B cell (primary cell): Measurements from ENCODE around the gene CST7. TPM values are rescaled to one million over a fixed set of nuclear protein-coding genes. Genes with fewer than 3 reads are reported as not detected.
A peak's percentile ranks its signal among the peaks of the same experiment; 100 is the strongest.

Experiments
- ATAC-seq: fragments of 200-7000 bp; cut with Tn5 transposase; one replicate; pipeline ENCODE4 v1.10.0; 2021; ENCODE audit warnings: low read depth, mild to moderate bottlenecking, moderate number of reproducible peaks, moderate library complexity
- CTCF ChIA-PET: fragments of 350-600 bp; sonication (Branson Sonifier 250); formaldehyde crosslinking; loops from one replicate; lab custom pipeline; 2021; ENCODE audit warnings: antibody characterized with exemption, inconsistent platforms; lab: Charles Lee
- POLR2A ChIA-PET: fragments of 350-600 bp; sonication (Branson Sonifier 250); formaldehyde crosslinking; loops from one replicate; lab custom pipeline; 2021; ENCODE audit warnings: antibody characterized with exemption; lab: Charles Lee
- DNase-seq: peaks from one replicate; pipeline ENCODE4 v3.0.0; 2013
- H2AFZ ChIP-seq: 2 replicates; pipeline ENCODE4 v1.6.1; 2012; ENCODE audit warnings: mild to moderate bottlenecking, low read depth, low read length; ENCODE audit not compliant: insufficient read depth, poor library complexity, severe bottlenecking
- H3K27ac ChIP-seq, 2 donors: 1 replicate in 1 of 2; 2 replicates in 1 of 2; pipeline ENCODE4 v1.5.1; 2012 to 2013; ENCODE audit warnings: low read length in 2 of 2, mild to moderate bottlenecking in 2 of 2, moderate library complexity in 1 of 2
- H3K27me3 ChIP-seq, 4 experiments: fragments of 200-600 bp in 1 of 4; sonication (generic) in 1 of 4; replicated peaks in 1 of 4; 1 replicate in 2 of 4; 2 replicates in 2 of 4; pipeline versions ENCODE4 v1.6.1 to v1.7.0; 2013 to 2016; ENCODE audit warnings: low read length in 3 of 4, mild to moderate bottlenecking in 2 of 4, mixed read lengths in 1 of 4, moderate library complexity in 1 of 4; ENCODE audit not compliant: insufficient read depth in 4 of 4, control insufficient read depth in 3 of 4; ENCODE audit errors: control extremely low read depth in 1 of 4
- H3K36me3 ChIP-seq, 2 experiments: replicated peaks in 1 of 2; 1 replicate in 1 of 2; 2 replicates in 1 of 2; pipeline versions ENCODE4 v1.6.1 to v1.7.1; 2013; ENCODE audit warnings: low read length in 1 of 2; ENCODE audit not compliant: insufficient read depth in 2 of 2, control insufficient read depth in 1 of 2; ENCODE audit errors: control extremely low read depth in 1 of 2, extremely low read depth in 1 of 2
- H3K4me1 ChIP-seq, 2 donors: fragments of 200-600 bp in 1 of 2; sonication (generic) in 1 of 2; 1 replicate in 1 of 2; 2 replicates in 1 of 2; pipeline versions ENCODE4 v1.5.1 to v1.6.1; 2013 to 2017; ENCODE audit warnings: low read length in 2 of 2; ENCODE audit not compliant: control insufficient read depth in 2 of 2, insufficient read depth in 2 of 2
- H3K4me2 ChIP-seq: replicated peaks from 2 replicates; pipeline ENCODE3; 2012; ENCODE audit warnings: mild to moderate bottlenecking, low read depth, low read length; ENCODE audit not compliant: poor library complexity, severe bottlenecking
- H3K4me3 ChIP-seq, 5 experiments: fragments of 200-600 bp in 1 of 5; sonication (generic) in 1 of 5; 1 replicate in 3 of 5; 2 replicates in 2 of 5; pipeline versions ENCODE4 v1.5.1 to v1.7.0; 2011 to 2016; ENCODE audit warnings: low read length in 4 of 5, mild to moderate bottlenecking in 4 of 5, low read depth in 2 of 5, control low read depth in 1 of 5, moderate library complexity in 1 of 5; ENCODE audit not compliant: insufficient read depth in 1 of 5; ENCODE audit errors: control extremely low read depth in 1 of 5, extremely low read depth in 1 of 5
- H3K79me2 ChIP-seq: fragments of 200-600 bp; sonication (generic); one replicate; pipeline ENCODE4 v1.6.0; 2016; ENCODE audit warnings: low read length; ENCODE audit not compliant: control insufficient read depth, insufficient read depth
- H3K9ac ChIP-seq: fragments of 200-600 bp; sonication (generic); 2 replicates; pipeline ENCODE4 v1.6.1; 2017; ENCODE audit warnings: mild to moderate bottlenecking, low read length, moderate library complexity
- H3K9me3 ChIP-seq, 3 donors: one replicate each; pipeline versions ENCODE4 v1.6.1 to v1.7.1; 2013; ENCODE audit warnings: low read length in 2 of 3; ENCODE audit not compliant: control insufficient read depth in 2 of 3, insufficient read depth in 1 of 3; ENCODE audit errors: control extremely low read depth in 1 of 3
- H4K20me1 ChIP-seq: 2 replicates; pipeline ENCODE4 v1.6.0; 2012; ENCODE audit warnings: mild to moderate bottlenecking, low read length; ENCODE audit not compliant: insufficient read depth, control insufficient read depth, poor library complexity, severe bottlenecking
- H3K27ac Mint-ChIP-seq: one replicate; pipeline ENCODE4 v1.8.0; 2021; ENCODE audit warnings: mixed read lengths
- H3K27me3 Mint-ChIP-seq: one replicate; pipeline ENCODE4 v1.8.0; 2021; ENCODE audit warnings: mixed read lengths
- H3K4me1 Mint-ChIP-seq: one replicate; pipeline ENCODE4 v1.8.0; 2021; ENCODE audit warnings: mixed read lengths
- H3K4me3 Mint-ChIP-seq: one replicate; pipeline ENCODE4 v1.8.0; 2021; ENCODE audit warnings: mixed read lengths
- H3K9me3 Mint-ChIP-seq: one replicate; pipeline ENCODE4 v1.8.0; 2022; ENCODE audit warnings: mixed read lengths; ENCODE audit not compliant: insufficient read depth
- CTCF ChIP-seq: fragments of 200-600 bp; IDR thresholded peaks from one replicate; pipeline ENCODE4 v1.8.0; 2022; ENCODE audit warnings: antibody characterized with exemption, mild to moderate bottlenecking
- EZH2 ChIP-seq: IDR thresholded peaks from 2 replicates; pipeline ENCODE4 v1.6.1; 2012; ENCODE audit warnings: borderline replicate concordance, low read depth, mild to moderate bottlenecking, moderate library complexity, low read length; ENCODE audit not compliant: insufficient read depth, poor library complexity, severe bottlenecking
- WGBS: methylation state at CpG from one replicate; pipeline ENCODE4 v1.1.5; 2013; ENCODE audit warnings: missing lambda C conversion rate; ENCODE audit not compliant: insufficient coverage; 5-methylcytosine and 5-hydroxymethylcytosine counted together
- intact Hi-C: fragments of 100-400 bp; cut with micrococcal nuclease; formaldehyde crosslinking; loops from one replicate; pipeline ENCODE4 v1.10.0; 2022
- polyA minus RNA-seq: library from RNA; depleted of rRNA, polyadenylated mRNA; stranded (reverse); fragments of >200 nt; gene quantifications from 2 replicates; pipeline ENCODE4 v1.2.3, GENCODE V29; 2012
- polyA plus RNA-seq: library from polyadenylated mRNA; depleted of rRNA; stranded (reverse); fragments of >200 nt; gene quantifications from 2 replicates; pipeline ENCODE4 v1.2.3, GENCODE V29; 2012
- total RNA-seq, 2 donors: library from RNA; stranded (reverse); fragments of 120-200 nt in 1 of 2; gene quantifications; 1 replicate in 1 of 2; 2 replicates in 1 of 2; pipeline versions ENCODE4 v1.2.3 to v1.2.4, GENCODE V29; 2013 to 2022

The CST7 gene
- total RNA-seq: 0.56 and 0.94 TPM in 2 replicates
- total RNA-seq (2013): 1.9 TPM
- 3.4 and 3.7 TPM in 2 replicates for polyA plus RNA-seq
- polyA minus RNA-seq: 0.94 and 2.9 TPM in 2 replicates

GRCh38 chr20:24948939-24949679, at the start of gene CST7:
CST7 (plus strand) TSS chr20:24949269; CDS start chr20:24949506, 237 bp downstream.
- Mint-ChIP-seq H3K4me1 (peaks cover 5% of the 10 kb centered on the region), H3K27me3 (peaks cover 28% of the 10 kb centered on the region), H3K27ac (no peak within 1 kb of the TSS), H3K4me3 (no peak within 1 kb of the TSS), H3K9me3 (peaks cover 20% of the 10 kb centered on the region)
- H3K9ac ChIP-seq: no peak within 1 kb of the TSS
- CTCF ChIA-PET: no interaction called here
- no peaks in the 10 kb centered on the region for H4K20me1 ChIP-seq
- ATAC-seq (no peak), DNase-seq (no peak)
- 47% methylated on average over 15 of the region's 20 CpGs for WGBS
- H3K27ac ChIP-seq: no peak within 1 kb of the TSS
- intact Hi-C loops: no loop called here
- peaks cover 0 to 6% (median 0%) of the 10 kb centered on the region in 3 donors for H3K9me3 ChIP-seq
- no peaks in the 10 kb centered on the region for H3K79me2 ChIP-seq
- H3K4me1 ChIP-seq: peaks cover 0 to 6% of the 10 kb centered on the region in 2 donors
- TF ChIP-seq CTCF (no peak), EZH2 (no peak)
- no peak within 1 kb of the TSS for H3K4me2 ChIP-seq
- H3K36me3 ChIP-seq: no peaks in the 10 kb centered on the region
- POLR2A ChIA-PET: no interaction called here
- H2AFZ ChIP-seq: no peak within 1 kb of the TSS
- H3K27me3 ChIP-seq: peaks cover 0 to 6% (median 2%) of the 10 kb centered on the region in 4 experiments
- peak within 1 kb of the TSS in 1 of 5 experiments; percentile 41 for H3K4me3 ChIP-seq

- WGBS: no CpG with 5 or more reads among the region's 1 CpG
Observed at GRCh38 chr20:24906806-24907205, 42.3 kb upstream of the CST7 start.

More at GRCh38 chr20:24906806-24907205, 42.3 kb upstream of the CST7 start:
- Histone ChIP-seq H3K4me1 (no peaks in the 10 kb centered on the region), H3K9me3 (peaks cover 2 to 17% (median 2%) of the 10 kb centered on the region in 3 donors), H3K79me2 (no peaks in the 10 kb centered on the region), H3K27me3 (no peaks in the 10 kb centered on the region), H3K9ac (no peak overlapping the region), H3K27ac (no peak overlapping the region), H3K4me2 (no peak overlapping the region), H3K4me3 (no peak overlapping the region), H4K20me1 (no peaks in the 10 kb centered on the region), H3K36me3 (no peaks in the 10 kb centered on the region), H2AFZ (no peak overlapping the region)
- H3K4me1 Mint-ChIP-seq: no peaks in the 10 kb centered on the region
- peaks cover 4% of the 10 kb centered on the region for H3K27me3 Mint-ChIP-seq
- peaks cover 9% of the 10 kb centered on the region for H3K9me3 Mint-ChIP-seq
- TF ChIP-seq EZH2 (no peak), CTCF (no peak)
- CTCF ChIA-PET: no interaction called here
- intact Hi-C loops: no loop called here
- POLR2A ChIA-PET: no interaction called here
- no peak overlapping the region for H3K27ac Mint-ChIP-seq
- H3K4me3 Mint-ChIP-seq: no peak overlapping the region
- no peak for DNase-seq
- no peak for ATAC-seq
